Bronchial epithelial cell (primary cell): Measurements from ENCODE around the gene SPATA20. TPM values are rescaled to one million over a fixed set of nuclear protein-coding genes. Genes with fewer than 3 reads are reported as not detected.

ENCODE experiments used
- DNase-seq: peaks from one replicate; pipeline ENCODE4 v3.0.0-alpha.2; 2010; ENCODE audit warnings: low read depth
- FAIRE-seq: peaks from 2 replicates; lab custom pipeline; 2011; peaks lifted over from hg19 to GRCh38; lab: Jason Lieb, UNC
- H3K27me3 ChIP-seq: 2 replicates; pipeline ENCODE4 v1.5.1; 2011; ENCODE audit warnings: low read length; ENCODE audit not compliant: control insufficient read depth, insufficient read depth
- H3K36me3 ChIP-seq: 2 replicates; pipeline ENCODE4 v1.5.1; 2011; ENCODE audit warnings: low read length; ENCODE audit not compliant: control insufficient read depth, insufficient read depth
- H3K4me3 ChIP-seq: 2 replicates; pipeline ENCODE4 v1.5.1; 2011; ENCODE audit warnings: mild to moderate bottlenecking, low read depth, low read length, control low read depth
- total RNA-seq: library from RNA; depleted of rRNA; stranded (reverse); fragments of >200 nt; gene quantifications from 2 replicates; pipeline ENCODE4 v1.2.1, GENCODE V29; 2014
- TF ChIP-seq, protein P1 (sequence below): IDR thresholded peaks from 2 replicates; pipeline ENCODE4 v1.5.1; 2011; ENCODE audit warnings: mild to moderate bottlenecking, moderate library complexity, low read length, control low read depth, inconsistent platforms; ENCODE audit not compliant: insufficient read depth, severe bottlenecking

Gene SPATA20
- total RNA-seq, 1 donor from 2014 or later: 25.0 TPM

GRCh38 chr17:50511058-50511457 lies 35.9 kb upstream of the SPATA20 start:
- FAIRE-seq: no peak
- DNase-seq: peak; percentile 34
- TF ChIP-seq, protein P1, sequence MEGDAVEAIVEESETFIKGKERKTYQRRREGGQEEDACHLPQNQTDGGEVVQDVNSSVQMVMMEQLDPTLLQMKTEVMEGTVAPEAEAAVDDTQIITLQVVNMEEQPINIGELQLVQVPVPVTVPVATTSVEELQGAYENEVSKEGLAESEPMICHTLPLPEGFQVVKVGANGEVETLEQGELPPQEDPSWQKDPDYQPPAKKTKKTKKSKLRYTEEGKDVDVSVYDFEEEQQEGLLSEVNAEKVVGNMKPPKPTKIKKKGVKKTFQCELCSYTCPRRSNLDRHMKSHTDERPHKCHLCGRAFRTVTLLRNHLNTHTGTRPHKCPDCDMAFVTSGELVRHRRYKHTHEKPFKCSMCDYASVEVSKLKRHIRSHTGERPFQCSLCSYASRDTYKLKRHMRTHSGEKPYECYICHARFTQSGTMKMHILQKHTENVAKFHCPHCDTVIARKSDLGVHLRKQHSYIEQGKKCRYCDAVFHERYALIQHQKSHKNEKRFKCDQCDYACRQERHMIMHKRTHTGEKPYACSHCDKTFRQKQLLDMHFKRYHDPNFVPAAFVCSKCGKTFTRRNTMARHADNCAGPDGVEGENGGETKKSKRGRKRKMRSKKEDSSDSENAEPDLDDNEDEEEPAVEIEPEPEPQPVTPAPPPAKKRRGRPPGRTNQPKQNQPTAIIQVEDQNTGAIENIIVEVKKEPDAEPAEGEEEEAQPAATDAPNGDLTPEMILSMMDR: no peak
- H3K4me3 ChIP-seq: no peak overlapping the region
- no peaks in the 10 kb centered on the region for H3K27me3 ChIP-seq
- H3K36me3 ChIP-seq: no peaks in the 10 kb centered on the region

GRCh38 chr17:50513495-50513894 lies 33.5 kb upstream of the SPATA20 start:
- Histone ChIP-seq H3K27me3 (no peaks in the 10 kb centered on the region), H3K4me3 (no peak overlapping the region), H3K36me3 (no peaks in the 10 kb centered on the region)
- DNase-seq: no peak
- FAIRE-seq: no peak
- TF ChIP-seq, protein P1: no peak

GRCh38 chr17:50514388-50514787 lies 32.6 kb upstream of the SPATA20 start:
- no peaks in the 10 kb centered on the region for H3K36me3 ChIP-seq
- TF ChIP-seq, protein P1: no peak
- no peak overlapping the region for H3K4me3 ChIP-seq
- FAIRE-seq: no peak
- DNase-seq: no peak
- no peaks in the 10 kb centered on the region for H3K27me3 ChIP-seq

- FAIRE-seq: no peak
- TF ChIP-seq, protein P1: no peak
- H3K4me3 ChIP-seq: no peak overlapping the region
- no peaks in the 10 kb centered on the region for H3K36me3 ChIP-seq
- peak; percentile 45 for DNase-seq
- H3K27me3 ChIP-seq: no peaks in the 10 kb centered on the region
Measured at GRCh38 chr17:50514936-50515702, 31.9 kb upstream of the SPATA20 start.

DNA sequence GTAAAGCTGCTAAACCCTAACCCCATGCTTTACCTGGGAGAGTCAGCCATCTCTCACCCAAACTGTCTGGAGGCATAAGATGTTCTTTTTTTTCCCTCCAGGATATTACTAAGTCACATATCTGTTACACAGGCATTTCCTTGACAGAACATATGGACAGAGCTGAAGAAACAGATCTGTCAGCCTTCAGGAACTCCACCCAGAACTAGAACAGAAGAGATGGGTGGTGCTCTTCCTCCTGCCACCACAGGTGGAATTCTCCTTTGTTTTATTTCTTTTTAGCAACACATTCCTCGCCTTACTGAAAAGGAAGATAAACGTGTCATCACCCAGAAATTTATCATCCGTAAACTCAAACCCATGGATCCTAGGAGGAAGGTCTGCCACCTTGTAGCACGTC lies 30.0 kb upstream of the SPATA20 start:
- no peak for FAIRE-seq
- DNase-seq: peak; percentile 79
- no peaks in the 10 kb centered on the region for H3K27me3 ChIP-seq
- H3K4me3 ChIP-seq: no peak overlapping the region
- H3K36me3 ChIP-seq: no peaks in the 10 kb centered on the region
- TF ChIP-seq, protein P1: no peak
